K562 (cell line): ENCODE data around the gene OPRD1. TPM values are rescaled to one million over a fixed set of nuclear protein-coding genes. Genes with fewer than 3 reads are reported as not detected.

Source experiments
- ADNP ChIP-seq: fragments of 200-800 bp; sonication (Bioruptor generic); IDR thresholded peaks from 2 replicates; pipeline ENCODE4 v1.6.1; 2016; ENCODE audit warnings: missing genetic modification characterization, missing compliant biosample characterization
- CBX3 ChIP-seq, 2 experiments: IDR thresholded peaks; 1 replicate in 1 of 2; 2 replicates in 1 of 2; pipeline ENCODE4 v1.6.1; 2012; ENCODE audit warnings: inconsistent platforms in 2 of 2, low read length in 2 of 2, borderline replicate concordance in 1 of 2, control low read depth in 1 of 2
- CLOCK ChIP-seq: fragments of 250-450 bp; sonication (Bioruptor Pico); IDR thresholded peaks from 2 replicates; pipeline ENCODE4 v1.4.0; 2020; ENCODE audit warnings: mild to moderate bottlenecking, moderate library complexity, borderline replicate concordance
- CUX1 ChIP-seq: fragments of 200-800 bp; sonication (Bioruptor generic); IDR thresholded peaks from 2 replicates; pipeline ENCODE4 v1.6.1; 2016; ENCODE audit warnings: missing genetic modification characterization, missing compliant biosample characterization
- DDX20 ChIP-seq: fragments of 450-650 bp; IDR thresholded peaks from 2 replicates; pipeline ENCODE4 v1.6.1; 2016; ENCODE audit warnings: missing genetic modification characterization, low read depth, mild to moderate bottlenecking, missing compliant biosample characterization, moderate library complexity
- FOXK1 ChIP-seq: sonication (generic); formaldehyde crosslinking; IDR thresholded peaks from 2 replicates; pipeline ENCODE4 v1.8.0; 2022; ENCODE audit warnings: missing genetic modification reagents, mild to moderate bottlenecking, borderline replicate concordance
- FOXM1 ChIP-seq, 2 experiments: fragments of 450-650 bp in 1 of 2; sonication (generic) in 1 of 2; formaldehyde crosslinking in 1 of 2; IDR thresholded peaks; 2 replicates each; pipeline versions ENCODE4 v1.6.1 to v1.9.0; 2017 to 2022; ENCODE audit warnings: low read depth in 2 of 2, mild to moderate bottlenecking in 2 of 2, missing genetic modification reagents in 1 of 2, moderate library complexity in 1 of 2
- GABPB1 ChIP-seq: sonication (generic); formaldehyde crosslinking; IDR thresholded peaks from 2 replicates; pipeline ENCODE4 v1.8.0; 2022; ENCODE audit warnings: mild to moderate bottlenecking, missing genetic modification reagents
- GTF2E2 ChIP-seq: fragments of 200-800 bp; sonication (Bioruptor generic); IDR thresholded peaks from 2 replicates; pipeline ENCODE4 v1.6.1; 2016; ENCODE audit warnings: missing genetic modification characterization, missing compliant biosample characterization
- HMBOX1 ChIP-seq: sonication (generic); IDR thresholded peaks from 2 replicates; pipeline ENCODE4 v1.6.1; 2016
- MTF1 ChIP-seq: fragments of 250-450 bp; sonication (Bioruptor Pico); IDR thresholded peaks from 2 replicates; pipeline ENCODE4 v1.9.0; 2021; ENCODE audit warnings: moderate library complexity, mild to moderate bottlenecking, inconsistent platforms, borderline replicate concordance
- NFRKB ChIP-seq: fragments of 450-650 bp; IDR thresholded peaks from 2 replicates; pipeline ENCODE4 v1.6.1; 2016; ENCODE audit warnings: low read depth
- PHTF2 ChIP-seq: fragments of 250-450 bp; sonication (Bioruptor Pico); IDR thresholded peaks from 2 replicates; pipeline ENCODE4 v1.5.0; 2021; ENCODE audit warnings: mild to moderate bottlenecking
- RHOXF2B ChIP-seq: fragments of 250-450 bp; sonication (Bioruptor Pico); conservative IDR thresholded peaks from 2 replicates; pipeline ENCODE4 v1.5.1; 2021
- U2AF2 ChIP-seq: fragments of 200-400 bp; formaldehyde crosslinking; optimal IDR thresholded peaks from 2 replicates; pipeline ENCODE3; 2017; ENCODE audit warnings: low read depth, mild to moderate bottlenecking, low read length
- ZBTB9 ChIP-seq: fragments of 450-650 bp; formaldehyde crosslinking; IDR thresholded peaks from 2 replicates; pipeline ENCODE4 v1.4.0; 2020; ENCODE audit warnings: mild to moderate bottlenecking, moderate library complexity
- ZNF197 ChIP-seq: fragments of 200-800 bp; sonication (Bioruptor generic); IDR thresholded peaks from 2 replicates; pipeline ENCODE4 v1.6.1; 2016; ENCODE audit warnings: low read depth, missing genetic modification characterization, missing compliant biosample characterization
- polyA plus RNA-seq, 8 experiments: library from polyadenylated mRNA; depleted of rRNA in 4 of 8; stranded (reverse) in 5 of 8; unstranded in 3 of 8; fragments of >200 nt; fragmentation: Nextera tagmentation in 2 of 8; fragmentation: Illumina TruSeq in 1 of 8; extraction: Ambion mirVana in 2 of 8; extraction: Trizol in 1 of 8; gene quantifications; 2 replicates each; pipeline versions ENCODE4 v1.2.1 to v1.2.3, GENCODE V29; 2011 to 2014; ENCODE audit warnings: inconsistent platforms in 1 of 8, missing spikeins in 1 of 8
- total RNA-seq, 7 experiments: library from RNA; depleted of rRNA in 6 of 7; stranded (reverse); fragments of >200 nt in 6 of 7; fragmentation: Illumina TruSeq in 2 of 7; extraction: Trizol in 2 of 7; gene quantifications; 2 replicates each; pipeline versions ENCODE4 v1.2.1 to v1.2.3, GENCODE V29; 2011 to 2021; ENCODE audit warnings: low replicate concordance in 1 of 7

The OPRD1 gene
- total and polyA plus RNA-seq, 9 of the 15 experiments (the other 6 are each of a cell fraction or from before 2014, with no cell fraction given): under 0.01 to 0.03 (median under 0.01) TPM; not detected in 6

- TF ChIP-seq CLOCK (CRISPR knock-in tag) (no peak), ADNP (no peak), DDX20 (tag) (no peak), NFRKB (0 out of 2 replicates have a peak, but pooled peaks have one; percentile 6), FOXK1 (CRISPR knock-in tag) (no peak), ZNF197 (CRISPR knock-in tag) (peak; percentile 55; the same call in 1 of the 2 replicates), RHOXF2B (no peak), PHTF2 (CRISPR knock-in tag) (no peak), CBX3 (IDR thresholded peaks at IDR 0.05; ENCODE audit: borderline replicate concordance in 1 of 2, low read length in 2 of 2) (peak in 1 of 2 experiments; percentile 97; a peak in 2 of 3 replicates), ZBTB9 (CRISPR knock-in tag) (no peak), HMBOX1 (peak; percentile 67; the same call in 1 of the 2 replicates), GABPB1 (CRISPR knock-in tag) (peak; percentile 91), GTF2E2 (tag) (no peak), FOXM1 (IDR thresholded peaks at IDR 0.05; ENCODE audit: low read depth) (peak; percentile 65; the same call in 1 of the 2 replicates), FOXM1 (CRISPR knock-in tag; IDR thresholded peaks at IDR 0.05; ENCODE audit: low read depth) (no peak), U2AF2 (no peak), CUX1 (CRISPR knock-in tag) (no peak), MTF1 (CRISPR knock-in tag) (peak; percentile 49; the same call in 1 of the 2 replicates)
Observed at GRCh38 chr1:28882009-28882628, 70.1 kb downstream of the OPRD1 start (continued).
